HuH-7.5 (cell line): Measurements from ENCODE around the gene SYCP1.
"Not testable (repeated sequence)": the region's sequence is repeated elsewhere in the genome, so short reads cannot be mapped to it uniquely, and the experiment has no call there.

Experiments used
- DNase-seq: peaks from one replicate; pipeline ENCODE4 v3.0.0; 2011; ENCODE audit warnings: low spot score

The SYCP1 gene

DNA sequence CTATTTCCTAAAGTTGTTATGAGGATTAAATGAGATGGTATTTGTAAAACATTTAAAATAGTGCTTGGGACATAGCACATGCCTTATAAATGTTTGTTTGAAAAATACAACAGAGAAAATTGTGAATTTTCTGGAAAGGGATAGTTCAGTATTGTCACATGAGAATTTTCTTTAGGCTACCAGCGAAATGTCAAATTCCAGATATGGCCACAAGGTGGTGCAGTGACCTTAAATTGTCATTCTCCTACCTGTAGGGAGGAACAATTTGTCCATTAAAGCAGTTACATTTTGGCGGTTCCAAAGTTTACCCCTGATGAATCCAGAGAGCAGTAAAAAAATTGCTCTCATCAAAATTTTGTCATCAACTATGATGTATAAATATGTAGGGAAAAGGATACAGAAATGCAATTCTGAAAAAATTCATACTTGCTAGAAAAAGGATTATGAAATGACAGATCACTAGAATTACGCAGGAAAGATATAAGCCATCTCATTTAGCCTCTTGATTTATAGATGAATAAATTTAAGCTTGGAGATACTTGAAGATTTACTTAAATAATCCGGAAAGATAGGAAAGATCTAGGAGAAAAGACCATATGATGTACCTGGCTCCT, 124.7 kb downstream of the SYCP1 start:
- DNase-seq = peak; percentile 4

DNA sequence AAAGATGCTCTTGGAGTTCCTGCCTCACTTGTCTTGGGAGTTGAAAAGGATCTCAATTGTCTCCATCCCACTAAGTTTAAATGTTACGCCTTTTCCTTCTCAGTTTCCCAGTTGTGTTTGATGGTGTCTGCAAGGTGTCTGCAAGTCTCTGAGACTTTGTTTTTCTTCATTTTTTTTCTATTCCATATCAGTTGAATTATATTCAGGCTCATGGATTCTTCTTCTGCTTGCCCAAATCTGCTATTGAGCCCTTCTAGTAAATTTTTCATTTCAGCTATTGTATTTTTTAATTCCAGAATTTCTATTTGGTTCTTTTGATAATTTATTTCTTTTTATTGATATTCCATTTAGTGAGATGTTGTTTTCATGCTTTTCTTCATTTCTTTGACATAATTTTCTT, 127.6 kb downstream of the SYCP1 start:
- DNase-seq = no peak

DNA sequence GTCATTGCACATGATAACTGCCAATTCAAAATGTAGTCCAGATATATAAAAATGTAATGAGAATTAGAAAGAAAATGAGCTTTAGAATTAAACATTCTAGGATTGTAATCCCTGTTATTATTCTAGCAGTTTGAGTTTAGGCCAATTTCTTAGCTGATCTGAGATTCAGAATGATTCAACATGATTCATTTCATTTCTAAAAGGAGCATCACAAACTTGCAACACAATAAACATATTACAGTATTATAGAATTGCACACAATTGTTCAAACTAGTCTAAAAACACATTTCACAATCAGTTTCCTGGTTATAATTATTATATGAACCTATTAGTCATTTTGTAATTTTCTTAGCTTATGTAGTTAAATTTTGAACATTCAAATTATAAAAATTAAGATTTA, 131.6 kb downstream of the SYCP1 start:
- DNase-seq = no peak

- DNase-seq = no peak
Measured at GRCh38 chr1:114988095-114988494, 133.4 kb downstream of the SYCP1 start.

GRCh38 chr1:114997510-114998289, 143.0 kb downstream of the SYCP1 start:
- DNase-seq = no peak

DNA sequence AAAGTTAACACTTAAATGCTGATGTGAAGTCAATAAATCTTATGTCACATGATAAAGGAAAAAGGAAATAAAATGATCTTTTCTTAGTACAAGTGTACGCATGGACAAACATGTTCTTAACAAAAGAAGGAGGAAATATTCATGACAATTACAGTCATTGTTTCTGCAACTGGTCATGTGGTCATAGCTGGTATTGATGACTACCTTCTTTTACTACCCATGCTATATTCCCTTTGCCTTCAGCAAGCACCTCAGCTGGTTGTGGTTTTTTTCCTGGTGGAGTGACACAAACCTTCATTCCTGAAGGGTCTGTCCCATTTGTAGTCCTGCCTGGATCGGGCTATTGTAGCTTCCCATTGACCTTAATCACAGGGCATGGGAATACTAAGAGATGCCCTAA, 151.5 kb downstream of the SYCP1 start:
- DNase-seq = no peak

- no peak for DNase-seq
Measured at GRCh38 chr1:115012006-115012405, 157.3 kb downstream of the SYCP1 start.

- no peak for DNase-seq
Measured at GRCh38 chr1:115012434-115012833, 157.8 kb downstream of the SYCP1 start.

DNA sequence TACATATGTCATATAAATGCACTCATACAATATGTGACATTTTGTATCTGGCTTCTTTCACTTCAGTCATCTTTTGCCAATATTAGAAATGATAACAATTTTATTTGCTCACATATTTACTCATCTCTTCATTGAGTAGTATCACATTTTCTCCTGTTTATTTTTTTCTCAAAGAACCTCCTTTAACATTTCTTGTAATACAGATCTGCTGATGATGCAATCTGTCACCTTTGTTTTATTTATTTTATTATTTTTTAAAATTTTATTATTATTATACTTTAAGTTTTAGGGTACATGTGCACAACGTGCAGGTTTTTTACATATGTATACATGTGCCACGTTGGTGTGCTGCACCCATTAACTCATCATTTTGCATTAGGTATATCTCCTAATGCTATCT, 159.1 kb downstream of the SYCP1 start:
- DNase-seq = no peak

DNA sequence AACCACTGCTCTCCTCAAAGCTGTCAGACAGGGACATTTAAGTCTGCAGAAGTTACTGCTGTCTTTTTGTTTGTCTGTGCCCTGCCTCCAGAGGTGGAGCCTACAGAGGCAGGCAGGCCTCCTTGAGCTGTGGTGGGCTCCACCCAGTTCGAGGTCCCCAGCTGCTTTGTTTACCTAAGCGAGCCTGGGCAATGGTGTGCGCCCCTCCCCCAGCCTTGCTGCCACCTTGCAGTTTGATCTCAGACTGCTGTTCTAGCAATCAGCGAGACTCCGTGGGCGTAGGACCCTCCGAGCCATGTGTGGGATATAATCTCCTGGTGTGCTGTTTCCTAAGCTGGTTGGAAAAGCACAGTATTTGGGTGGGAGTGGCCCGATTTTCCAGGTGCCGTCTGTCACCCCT, 164.9 kb downstream of the SYCP1 start:
- DNase-seq = not testable (repeated sequence)

DNA sequence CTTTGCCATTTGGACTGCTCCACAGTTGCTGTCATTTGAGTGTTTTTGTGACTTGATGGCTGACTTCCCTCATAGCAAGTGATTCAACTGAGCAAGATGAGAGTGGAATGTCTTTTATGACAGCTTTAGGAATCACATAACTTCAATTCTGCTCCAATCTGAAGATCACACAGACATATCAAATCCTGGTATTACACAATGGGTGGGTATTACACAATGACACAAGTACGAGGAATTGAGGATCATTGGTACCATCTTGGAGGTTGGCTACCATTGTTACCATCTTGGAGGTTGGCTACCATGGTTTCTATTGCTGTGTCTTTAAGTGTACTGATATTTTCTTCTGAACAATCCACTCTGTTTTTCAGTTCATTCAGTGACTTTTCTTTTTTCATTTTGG, 166.5 kb downstream of the SYCP1 start:
- DNase-seq = no peak

GRCh38 chr1:115023593-115023992, 168.9 kb downstream of the SYCP1 start:
- no peak for DNase-seq

GRCh38 chr1:115029526-115029925, 174.9 kb downstream of the SYCP1 start, which contains the start of gene TSHB:
Gene TSHB, plus strand, starts transcription at chr1:115029826. Its CDS starts 3,537 bp downstream, at chr1:115033363.
- DNase-seq = no peak

GRCh38 chr1:115031595-115031994, 176.9 kb downstream of the SYCP1 start:
- no peak for DNase-seq

DNA sequence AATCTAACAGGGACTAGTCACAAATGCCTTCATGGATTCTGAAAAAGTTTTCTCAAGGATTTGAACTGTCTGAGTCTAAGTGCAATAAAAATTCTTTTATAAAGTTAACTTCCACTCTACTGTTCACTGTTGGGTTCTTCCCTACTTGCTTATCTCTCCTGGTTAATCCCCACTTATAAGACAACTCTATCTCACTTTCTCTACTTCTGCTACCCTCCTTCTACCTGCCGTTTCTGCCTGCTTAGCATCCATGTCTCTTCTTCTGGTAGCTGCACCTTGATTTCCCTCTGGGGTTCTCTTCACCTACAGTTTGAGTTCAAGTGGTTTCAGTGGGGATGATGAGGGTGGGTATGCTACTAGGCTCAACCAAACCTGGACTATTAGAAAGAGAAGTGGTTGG, 181.0 kb downstream of the SYCP1 start:
- no peak for DNase-seq

DNA sequence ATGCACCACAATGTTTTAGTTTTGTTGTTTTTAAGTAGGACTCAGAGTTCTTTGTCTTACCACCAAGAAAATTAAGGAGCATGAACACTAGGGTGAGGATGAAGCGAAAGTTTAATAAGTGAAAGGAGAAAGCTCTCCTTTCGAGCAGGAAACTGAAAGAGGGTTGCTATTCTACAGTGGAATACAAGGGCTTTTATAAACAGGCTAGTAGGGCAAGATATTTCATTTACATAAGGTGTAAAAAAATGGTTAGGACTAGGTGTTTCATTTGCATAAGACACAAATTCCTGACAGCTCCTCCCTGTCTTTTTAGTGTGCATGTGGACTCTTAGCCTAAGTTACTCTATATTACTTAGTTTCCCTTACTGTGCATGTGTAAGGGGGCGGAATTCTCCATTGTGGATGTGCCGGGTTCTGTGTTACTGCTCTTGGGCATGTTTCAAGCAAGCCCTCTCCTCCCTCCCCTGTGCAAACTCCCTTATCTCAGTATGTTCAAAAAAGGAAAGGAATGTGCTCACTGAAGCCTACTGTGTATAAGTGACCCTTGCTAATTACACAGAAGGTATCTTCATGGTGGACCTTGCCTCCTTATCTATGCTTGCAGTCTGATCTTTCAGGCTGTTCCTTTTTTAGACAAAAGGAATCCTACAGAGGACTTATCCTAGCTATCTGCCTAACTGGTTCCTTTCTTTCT, 182.3 kb downstream of the SYCP1 start:
- DNase-seq = no peak

DNA sequence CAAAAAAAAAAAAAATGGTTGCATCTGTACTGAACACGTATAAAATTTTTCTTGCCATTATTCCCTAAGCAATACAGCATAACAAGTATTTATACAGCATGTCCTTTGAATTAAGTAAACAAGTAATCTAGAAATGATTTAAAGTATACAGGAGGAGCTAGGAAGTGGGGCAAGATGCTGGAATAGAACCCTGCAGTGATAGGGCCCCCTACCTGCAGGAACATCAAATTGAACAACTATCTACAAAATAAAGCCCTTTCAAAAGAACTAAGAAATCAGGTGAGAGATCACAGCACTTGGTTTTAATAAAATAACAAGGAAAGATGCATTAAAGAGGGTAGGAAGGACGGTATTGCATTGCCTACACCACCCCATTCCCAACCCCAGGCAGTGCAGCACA, 185.8 kb downstream of the SYCP1 start:
- no peak for DNase-seq

GRCh38 chr1:115041654-115042053, 187.0 kb downstream of the SYCP1 start:
- DNase-seq = no peak
